Activated gamma-delta T cell treated with Interleukin-2 at 50 U/mL for 16 hours (primary cell): ENCODE data around the gene BEND6.
A peak's percentile ranks its signal among the peaks of the same experiment; 100 is the strongest.

Experiments used
- DNase-seq: peaks from one replicate; pipeline ENCODE4 v3.0.0-alpha.2; 2020

BEND6 gene

GRCh38 chr6:56944661-56945060 is 10.2 kb upstream of the BEND6 start:
- no peak for DNase-seq

DNA sequence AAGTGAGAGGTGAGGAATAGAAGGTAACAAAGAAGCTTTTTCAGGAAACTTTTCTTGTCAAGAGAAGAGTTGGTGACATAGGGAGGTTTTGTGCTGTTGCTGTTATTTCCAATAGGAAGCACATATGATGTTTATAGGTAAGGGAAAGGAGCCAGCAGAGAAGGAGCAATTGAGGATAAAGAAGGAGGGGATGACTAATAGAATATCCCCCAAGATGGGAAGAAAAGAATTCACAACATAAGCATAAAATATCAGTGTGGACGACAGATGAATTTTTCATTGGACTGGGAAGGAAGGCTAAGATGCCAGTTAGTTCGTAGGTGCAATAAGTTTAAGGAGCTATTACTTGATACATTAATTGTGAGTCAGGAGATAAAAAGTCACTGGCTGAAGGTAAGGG is 8.5 kb upstream of the BEND6 start:
- DNase-seq = no peak

DNA sequence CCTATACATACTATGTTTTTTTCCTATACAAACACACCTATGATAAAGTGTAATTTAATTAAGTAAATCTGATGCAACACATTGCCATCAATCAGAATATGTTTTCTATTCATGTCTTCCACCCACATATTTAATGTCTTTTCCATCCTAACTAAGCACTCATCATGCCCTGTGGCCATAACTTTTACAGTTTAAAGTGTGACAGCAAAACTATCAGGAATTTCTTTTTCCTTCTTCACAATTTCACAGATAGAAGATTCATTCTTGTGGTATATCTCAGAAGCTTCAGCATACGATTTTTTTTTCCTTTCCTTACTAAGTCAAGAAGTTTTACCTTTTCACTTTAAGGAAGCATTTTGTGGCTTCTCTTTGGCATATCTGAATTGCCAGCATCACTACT is 7.0 kb upstream of the BEND6 start:
- DNase-seq = no peak

- no peak for DNase-seq
These were observed 5.6 kb upstream of the BEND6 start for GRCh38 chr6:56949265-56949664.

- no peak for DNase-seq
These were observed 4.9 kb upstream of the BEND6 start for GRCh38 chr6:56949925-56950495.

- no peak for DNase-seq
These were observed 3.7 kb upstream of the BEND6 start for GRCh38 chr6:56951049-56951831.

- DNase-seq = no peak
These were observed 1.1 kb upstream of the BEND6 start for GRCh38 chr6:56953597-56954402.

DNA sequence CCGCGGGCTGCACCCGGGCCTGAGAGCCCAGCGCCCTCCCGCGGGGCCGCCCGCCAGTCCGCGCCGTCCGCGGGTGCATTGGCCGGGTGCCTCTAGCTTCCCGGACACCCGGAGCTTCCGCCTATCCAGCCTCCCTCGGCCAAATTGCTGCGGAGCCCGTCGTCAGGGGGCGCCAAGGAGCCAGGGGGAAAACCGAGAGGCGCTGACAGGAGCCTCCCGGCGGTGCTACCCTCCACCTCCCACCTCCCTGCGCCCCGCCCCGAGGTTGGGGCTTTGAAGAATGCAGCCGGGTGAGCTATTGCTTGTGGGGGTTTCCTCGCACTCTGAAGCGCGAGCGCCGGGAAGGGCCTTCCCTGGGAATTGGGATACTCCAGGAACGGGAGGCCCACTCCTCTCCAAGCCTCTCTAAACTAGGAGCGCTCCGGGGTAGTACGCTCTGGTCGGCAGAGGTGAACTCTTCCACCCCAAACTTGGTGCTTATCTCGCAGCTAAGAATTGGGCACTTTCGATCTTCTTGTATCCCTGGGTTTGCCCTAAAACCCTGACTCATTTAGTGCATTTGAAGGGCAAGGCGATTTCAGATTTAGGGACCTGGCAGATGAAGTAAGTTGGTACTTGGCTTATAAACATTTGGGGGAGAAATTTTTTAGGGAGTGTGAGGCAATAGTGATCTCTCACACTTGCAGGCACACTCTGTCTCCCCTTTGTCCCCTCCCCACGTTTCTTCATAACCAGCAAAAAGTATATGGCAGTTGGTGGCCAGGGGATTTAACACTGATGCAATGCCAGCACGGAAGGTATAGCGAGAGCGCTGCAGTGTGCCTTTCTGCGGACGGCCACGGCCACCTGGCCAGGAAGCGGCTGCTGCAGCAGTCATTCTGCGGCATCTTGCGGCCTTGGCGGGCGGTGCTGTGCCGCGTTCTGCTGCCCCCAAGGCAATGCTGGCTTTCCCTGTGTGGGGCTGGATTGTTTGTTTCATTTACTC is 556 bp downstream of the BEND6 start:
- peak; percentile 23 for DNase-seq

DNA sequence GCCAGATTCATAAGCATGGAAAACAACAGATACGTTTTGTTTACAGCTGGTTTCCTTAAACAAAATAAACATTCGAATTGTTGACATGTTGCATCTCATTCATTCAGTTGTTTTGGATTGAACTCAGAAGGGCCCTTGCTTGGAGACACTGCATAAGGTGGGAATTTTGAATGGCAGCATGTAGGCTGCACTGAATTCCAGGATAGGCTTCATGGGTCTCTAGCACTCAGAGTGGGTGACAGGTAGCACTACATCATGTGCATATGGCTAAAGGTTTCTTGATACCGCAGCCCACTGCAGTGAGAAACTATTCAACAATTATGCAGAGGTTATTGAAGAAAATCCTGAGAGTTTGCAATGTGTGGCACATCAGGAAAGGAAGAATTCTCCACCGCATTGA is 1.6 kb downstream of the BEND6 start:
- no peak for DNase-seq

DNA sequence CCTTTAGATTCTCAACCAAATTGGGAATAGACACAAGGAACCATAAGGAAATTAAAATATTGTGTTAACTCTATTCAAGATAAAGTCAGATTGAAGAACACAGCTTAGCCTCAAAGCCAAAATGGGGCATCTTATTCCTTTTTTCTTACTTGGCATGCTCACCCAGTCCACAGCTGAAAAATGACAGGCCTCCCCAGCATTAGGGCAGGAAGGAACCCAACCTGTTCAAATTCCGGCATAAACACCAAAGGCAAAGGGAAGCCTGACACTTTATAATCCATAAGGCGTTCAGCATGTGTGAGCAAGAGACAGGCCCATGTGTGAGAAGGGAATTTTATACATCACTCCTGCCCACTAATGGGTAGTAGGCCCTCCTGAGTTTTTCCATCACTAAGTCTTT is 2.9 kb downstream of the BEND6 start:
- DNase-seq = no peak

GRCh38 chr6:56958481-56958880 is 3.6 kb downstream of the BEND6 start:
- no peak for DNase-seq

DNA sequence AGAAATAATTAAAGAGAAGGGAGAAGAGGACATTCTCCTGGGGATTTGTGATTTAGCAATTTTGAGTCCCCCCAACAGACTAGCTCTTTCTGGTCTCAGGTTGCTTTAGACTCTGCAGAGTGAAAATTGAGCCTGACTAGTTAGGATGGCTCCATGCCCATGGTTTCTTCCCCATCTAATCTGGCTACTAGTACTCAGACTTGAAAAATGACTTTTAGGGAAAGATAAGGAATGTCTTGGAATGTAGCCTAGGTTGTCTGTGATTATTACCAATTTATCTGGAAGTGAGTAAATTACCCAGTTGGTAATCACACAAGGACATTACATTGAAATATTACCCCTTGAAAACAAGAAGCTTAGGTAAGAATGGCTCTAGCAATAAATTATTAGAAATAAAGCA is 4.2 kb downstream of the BEND6 start:
- no peak for DNase-seq

DNA sequence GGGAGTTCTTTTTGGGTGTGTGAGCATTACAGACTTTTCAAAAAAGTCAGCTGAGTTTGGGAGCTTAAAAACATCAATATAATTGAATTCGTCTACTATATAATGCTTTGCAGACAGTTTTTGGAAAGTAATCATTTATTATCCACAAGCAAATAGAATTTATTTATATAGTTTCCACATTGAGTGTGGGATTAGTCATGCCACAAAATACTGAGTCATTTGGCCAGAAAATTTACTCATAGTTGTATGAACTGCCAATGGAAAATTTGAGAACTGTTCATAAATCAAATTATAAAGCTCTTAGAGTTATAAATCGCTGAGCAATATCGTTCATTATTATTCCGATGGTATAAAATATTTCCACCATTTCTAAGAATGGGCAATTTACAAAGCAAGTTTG is 5.0 kb downstream of the BEND6 start:
- no peak for DNase-seq

DNA sequence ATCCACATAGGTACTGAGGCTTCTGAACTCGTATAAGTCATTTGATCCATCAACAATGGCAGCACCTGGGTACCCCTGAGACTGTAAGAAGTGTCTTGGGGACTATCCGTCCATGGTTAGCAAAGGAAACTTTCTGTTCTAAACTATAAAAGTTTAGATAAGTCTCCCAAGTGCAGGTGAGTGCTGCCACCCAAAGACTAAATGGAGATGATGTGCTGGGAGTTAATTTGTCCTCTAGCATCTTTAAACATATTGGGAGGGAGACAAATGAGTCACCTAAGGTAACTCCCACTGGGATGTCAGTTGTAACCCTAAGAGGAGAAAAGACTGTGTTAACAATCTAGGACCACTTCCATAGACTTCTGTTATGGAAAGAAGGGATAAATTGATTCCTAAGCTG is 6.2 kb downstream of the BEND6 start:
- no peak for DNase-seq

GRCh38 chr6:56962441-56962840 is 7.5 kb downstream of the BEND6 start:
- DNase-seq = no peak

DNA sequence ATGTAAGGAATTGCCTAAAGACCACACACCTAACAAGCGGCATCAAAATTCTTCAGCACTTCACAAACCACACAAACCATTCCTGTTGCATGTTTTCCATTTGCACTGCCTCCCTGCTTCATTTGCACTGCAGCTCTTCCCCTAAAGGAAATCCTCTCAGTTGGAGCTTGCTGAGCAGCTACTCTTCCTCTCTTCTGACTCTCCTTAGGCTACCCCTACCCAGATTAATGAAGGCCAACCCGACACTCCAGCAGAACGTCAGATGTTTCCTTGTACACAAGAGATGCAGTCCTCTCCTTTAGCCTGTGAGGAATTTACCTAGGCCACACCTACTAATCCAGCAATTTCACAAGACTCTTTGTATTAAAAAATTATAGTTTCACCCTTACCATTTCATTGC is 8.1 kb downstream of the BEND6 start:
- DNase-seq = no peak

DNA sequence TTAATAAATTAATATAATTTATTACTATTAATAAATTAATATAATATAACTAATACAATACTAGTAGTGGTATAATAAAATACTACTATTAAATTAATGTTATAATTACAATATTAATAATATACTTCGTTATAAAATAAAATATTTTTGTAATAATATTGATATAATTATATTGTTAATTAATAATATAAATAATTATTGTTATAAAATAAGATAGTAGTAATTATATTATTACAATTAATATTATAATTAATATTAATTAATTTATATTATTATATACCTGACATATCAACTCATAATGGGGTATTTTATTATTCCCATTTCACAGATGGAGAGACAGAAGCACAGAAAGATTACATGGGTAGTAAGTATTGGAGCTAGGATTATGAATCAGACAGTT is 8.9 kb downstream of the BEND6 start:
- DNase-seq = no peak

DNA sequence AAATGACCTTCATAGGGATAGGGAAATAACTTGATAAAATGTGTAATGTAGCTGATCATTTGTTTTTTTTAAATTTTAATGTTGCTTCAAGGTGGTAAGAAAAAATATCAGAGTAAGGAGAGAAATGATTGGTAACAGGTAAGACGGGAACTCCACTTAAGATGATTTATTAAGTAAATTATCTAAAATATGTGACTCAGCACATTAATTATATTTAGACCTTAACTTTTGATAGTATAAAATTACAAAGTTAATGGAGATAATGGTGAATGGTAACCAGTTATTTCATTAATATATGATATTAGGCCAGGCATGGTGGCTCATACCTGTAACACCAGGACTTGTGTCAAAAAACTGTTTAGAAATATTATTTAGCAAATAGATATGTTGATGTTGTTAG is 10.2 kb downstream of the BEND6 start:
- DNase-seq = no peak

DNA sequence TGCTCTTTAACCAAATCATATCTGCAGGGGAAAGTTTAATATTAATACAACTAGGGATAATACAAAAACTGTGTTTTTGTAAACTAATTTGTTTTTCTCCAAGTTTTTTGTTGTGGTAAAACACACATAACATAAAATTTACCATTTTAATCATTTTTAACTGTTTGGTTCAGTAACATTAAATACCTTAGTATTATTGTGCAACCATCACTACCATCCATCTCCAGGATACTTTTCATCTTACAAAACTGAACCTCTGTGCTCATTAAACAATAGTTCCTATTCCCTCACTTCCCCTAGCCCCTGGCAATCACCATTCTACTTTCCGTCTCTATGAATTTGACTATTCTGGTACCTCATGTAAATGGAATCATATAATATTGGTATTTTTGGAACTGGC is 15.9 kb downstream of the BEND6 start:
- no peak for DNase-seq

GRCh38 chr6:56977192-56977591 is 22.3 kb downstream of the BEND6 start:
- DNase-seq = no peak

DNA sequence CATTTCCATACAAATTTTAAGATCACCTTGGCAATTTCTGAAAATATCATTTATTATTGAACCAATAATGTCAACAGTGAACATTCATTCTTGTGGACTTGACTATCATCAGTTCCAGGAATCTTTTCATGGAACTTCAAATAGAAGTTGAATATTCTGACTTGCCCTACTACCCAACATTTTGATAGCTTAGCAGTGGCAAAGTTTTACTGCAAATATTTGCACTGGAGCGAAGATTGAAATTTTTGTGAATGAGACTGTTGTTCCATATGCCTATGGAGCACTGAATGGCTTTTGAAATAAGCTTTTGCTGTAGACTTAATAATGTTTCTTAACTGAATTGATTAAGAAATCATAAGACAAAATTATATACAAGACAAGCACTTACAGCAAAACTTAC is 23.6 kb downstream of the BEND6 start:
- no peak for DNase-seq

GRCh38 chr6:56984361-56984760 is 29.5 kb downstream of the BEND6 start:
- DNase-seq = no peak

DNA sequence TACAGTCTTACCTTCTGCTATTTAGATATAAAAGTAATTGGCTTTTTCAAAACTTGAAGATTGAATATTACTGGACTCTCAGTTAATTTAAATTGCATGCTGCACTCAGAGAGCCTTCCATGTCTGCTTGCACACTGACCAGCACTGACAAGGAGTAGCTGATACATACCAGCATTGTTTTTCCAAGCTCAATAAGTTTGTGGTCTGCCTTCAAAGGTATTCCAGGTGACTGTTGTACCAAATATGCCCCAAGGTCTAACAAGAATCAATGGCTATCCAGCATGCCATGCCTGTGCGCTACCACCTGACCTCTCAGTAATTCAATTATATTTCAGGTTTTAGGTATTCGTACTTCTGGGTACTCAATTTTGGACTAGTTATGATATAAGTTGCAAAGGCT is 30.0 kb downstream of the BEND6 start:
- DNase-seq = no peak
